Fibroblast of lung (primary cell): ENCODE results near the gene FAM174C. TPM values are rescaled to one million over a fixed set of nuclear protein-coding genes. Genes with fewer than 3 reads are reported as not detected.
A peak's percentile ranks its signal among the peaks of the same experiment; 100 is the strongest.
"Not testable (repeated sequence)": the region's sequence is repeated elsewhere in the genome, so short reads cannot be mapped to it uniquely, and the experiment has no call there.

ENCODE experiments used
- DNase-seq, 2 donors: peaks; one replicate each; pipeline versions ENCODE4 v3.0.0 to v3.0.0-alpha.2; 2010; ENCODE audit warnings: low read depth in 2 of 2
- H2AFZ ChIP-seq: 2 replicates; pipeline ENCODE4 v1.5.1; 2012; ENCODE audit warnings: low read length, control low read depth, inconsistent platforms
- H3K27ac ChIP-seq: 2 replicates; pipeline ENCODE4 v1.5.1; 2011; ENCODE audit warnings: low read length, control low read depth; ENCODE audit not compliant: insufficient read depth
- H3K27me3 ChIP-seq: 2 replicates; pipeline ENCODE4 v1.5.1; 2011; ENCODE audit warnings: mild to moderate bottlenecking, low read length; ENCODE audit not compliant: control insufficient read depth, insufficient read depth
- H3K36me3 ChIP-seq: 2 replicates; pipeline ENCODE4 v1.5.1; 2011; ENCODE audit warnings: low read length; ENCODE audit not compliant: control insufficient read depth, insufficient read depth
- H3K4me1 ChIP-seq: 2 replicates; pipeline ENCODE4 v1.5.1; 2011; ENCODE audit warnings: low read length; ENCODE audit not compliant: control insufficient read depth, insufficient read depth; ENCODE audit errors: extremely low read depth
- H3K4me2 ChIP-seq: 2 replicates; pipeline ENCODE4 v1.5.1; 2011; ENCODE audit warnings: low read length, control low read depth; ENCODE audit not compliant: insufficient read depth; ENCODE audit errors: extremely low read depth
- H3K4me3 ChIP-seq, 4 experiments: fragments of 200-600 bp in 1 of 4; sonication (generic) in 1 of 4; replicated peaks in 1 of 4; 2 replicates each; pipeline ENCODE4 v1.5.1; 2011 to 2016; ENCODE audit warnings: low read length in 4 of 4, low read depth in 3 of 4, mild to moderate bottlenecking in 3 of 4, control low read depth in 2 of 4, inconsistent platforms in 1 of 4, mixed read lengths in 1 of 4; ENCODE audit not compliant: insufficient read depth in 1 of 4; ENCODE audit errors: control extremely low read depth in 1 of 4
- H3K79me2 ChIP-seq: 2 replicates; pipeline ENCODE4 v1.5.1; 2012; ENCODE audit warnings: mild to moderate bottlenecking, low read length, inconsistent platforms; ENCODE audit not compliant: control insufficient read depth, insufficient read depth
- H3K9ac ChIP-seq: 2 replicates; pipeline ENCODE4 v1.5.1; 2011; ENCODE audit warnings: mild to moderate bottlenecking, low read length, control low read depth; ENCODE audit not compliant: insufficient read depth
- H3K9me3 ChIP-seq: 2 replicates; pipeline ENCODE4 v1.5.1; 2012; ENCODE audit warnings: low read depth, low read length; ENCODE audit not compliant: control insufficient read depth, insufficient read depth
- H4K20me1 ChIP-seq: 2 replicates; pipeline ENCODE4 v1.5.1; 2011; ENCODE audit warnings: low read length; ENCODE audit not compliant: control insufficient read depth, insufficient read depth; ENCODE audit errors: extremely low read depth
- EZH2 ChIP-seq: IDR thresholded peaks from 2 replicates; pipeline ENCODE4 v1.5.1; 2012; ENCODE audit warnings: low read length, control low read depth, mild to moderate bottlenecking; ENCODE audit errors: missing control alignments
- polyA plus RNA-seq, 2 donors: library from polyadenylated mRNA; depleted of rRNA in 1 of 2; stranded (reverse) in 1 of 2; unstranded in 1 of 2; fragments of >200 nt; gene quantifications; 2 replicates each; pipeline ENCODE4 v1.2.1, GENCODE V29; 2011 to 2012; ENCODE audit warnings: missing spikeins in 1 of 2
- total RNA-seq: library from RNA; depleted of rRNA; stranded (reverse); fragments of >200 nt; gene quantifications from 2 replicates; pipeline ENCODE4 v1.2.1, GENCODE V29; 2014
- TF ChIP-seq, protein P1 (sequence below), 2 donors: IDR thresholded peaks in 1 of 2; conservative IDR thresholded peaks in 1 of 2; 1 replicate in 1 of 2; 2 replicates in 1 of 2; pipeline ENCODE4 v1.5.1; 2011 to 2012; ENCODE audit warnings: low read length in 2 of 2, control low read depth in 1 of 2, inconsistent platforms in 1 of 2, low read depth in 1 of 2, mild to moderate bottlenecking in 1 of 2

The FAM174C gene
- total and polyA plus RNA-seq, 2 donors (not counting 1 experiment from before 2014, with no cell fraction given), result 16.1 to 22.5 TPM

DNA sequence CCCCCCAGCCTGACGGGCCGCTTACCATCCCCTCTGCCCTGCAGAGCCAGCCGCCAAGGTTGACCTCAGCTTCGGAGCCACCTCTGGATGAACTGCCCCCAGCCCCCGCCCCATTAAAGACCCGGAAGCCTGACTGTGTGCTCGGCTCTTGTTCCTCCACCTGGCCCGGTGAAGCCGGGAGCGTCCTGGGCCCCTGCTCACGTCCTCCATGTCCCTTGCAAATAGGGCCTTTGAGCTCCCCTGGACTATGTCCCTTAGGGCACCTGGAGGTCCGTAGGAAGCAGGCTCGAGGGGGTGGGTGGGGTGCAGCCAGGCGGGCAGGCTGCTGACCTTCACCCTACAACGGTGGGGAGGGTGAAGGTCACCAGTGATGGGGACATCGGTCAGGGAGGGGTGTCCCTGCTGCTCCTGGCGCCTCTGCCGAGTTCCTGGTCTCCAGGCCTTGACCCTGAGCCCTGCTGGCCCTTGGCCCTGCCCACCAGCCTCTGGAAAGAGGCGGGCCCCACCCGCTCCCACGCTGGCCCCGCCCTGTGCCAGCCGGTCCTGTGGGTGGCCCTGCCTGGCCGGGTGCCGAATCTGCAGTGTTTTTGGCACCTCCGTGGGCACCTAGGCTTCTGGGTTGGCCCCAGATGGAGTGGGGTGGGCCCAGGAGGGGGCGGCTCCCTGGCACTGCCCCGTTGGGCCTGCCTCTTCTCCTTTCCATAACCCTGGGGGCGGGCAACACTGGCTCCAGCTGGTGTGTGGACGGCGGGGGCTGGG lies 30.5 kb upstream of the FAM174C start:
- Histone ChIP-seq H3K36me3 (peaks cover 7% of the 10 kb centered on the region), H3K79me2 (peaks cover 29% of the 10 kb centered on the region), H3K4me2 (peak overlapping the region; percentile 58), H3K27ac (peak overlapping the region; percentile 67), H2AFZ (no peak overlapping the region), H3K4me1 (peaks cover 28% of the 10 kb centered on the region), H3K9ac (peak overlapping the region; percentile 50), H4K20me1 (no peaks in the 10 kb centered on the region), H3K4me3 (peak overlapping the region in 2 of 4 experiments; percentile 29 to 41), H3K27me3 (no peaks in the 10 kb centered on the region), H3K9me3 (no peaks in the 10 kb centered on the region)
- DNase-seq, result no peak
- TF ChIP-seq, protein P1, sequence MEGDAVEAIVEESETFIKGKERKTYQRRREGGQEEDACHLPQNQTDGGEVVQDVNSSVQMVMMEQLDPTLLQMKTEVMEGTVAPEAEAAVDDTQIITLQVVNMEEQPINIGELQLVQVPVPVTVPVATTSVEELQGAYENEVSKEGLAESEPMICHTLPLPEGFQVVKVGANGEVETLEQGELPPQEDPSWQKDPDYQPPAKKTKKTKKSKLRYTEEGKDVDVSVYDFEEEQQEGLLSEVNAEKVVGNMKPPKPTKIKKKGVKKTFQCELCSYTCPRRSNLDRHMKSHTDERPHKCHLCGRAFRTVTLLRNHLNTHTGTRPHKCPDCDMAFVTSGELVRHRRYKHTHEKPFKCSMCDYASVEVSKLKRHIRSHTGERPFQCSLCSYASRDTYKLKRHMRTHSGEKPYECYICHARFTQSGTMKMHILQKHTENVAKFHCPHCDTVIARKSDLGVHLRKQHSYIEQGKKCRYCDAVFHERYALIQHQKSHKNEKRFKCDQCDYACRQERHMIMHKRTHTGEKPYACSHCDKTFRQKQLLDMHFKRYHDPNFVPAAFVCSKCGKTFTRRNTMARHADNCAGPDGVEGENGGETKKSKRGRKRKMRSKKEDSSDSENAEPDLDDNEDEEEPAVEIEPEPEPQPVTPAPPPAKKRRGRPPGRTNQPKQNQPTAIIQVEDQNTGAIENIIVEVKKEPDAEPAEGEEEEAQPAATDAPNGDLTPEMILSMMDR (conservative IDR thresholded peaks at IDR 0.05 in 1 of 2, IDR thresholded peaks at IDR 0.05 in 1 of 2; ENCODE audit: low read depth in 1 of 2, low read length in 2 of 2), result no peak
- no peak for TF ChIP-seq EZH2

DNA sequence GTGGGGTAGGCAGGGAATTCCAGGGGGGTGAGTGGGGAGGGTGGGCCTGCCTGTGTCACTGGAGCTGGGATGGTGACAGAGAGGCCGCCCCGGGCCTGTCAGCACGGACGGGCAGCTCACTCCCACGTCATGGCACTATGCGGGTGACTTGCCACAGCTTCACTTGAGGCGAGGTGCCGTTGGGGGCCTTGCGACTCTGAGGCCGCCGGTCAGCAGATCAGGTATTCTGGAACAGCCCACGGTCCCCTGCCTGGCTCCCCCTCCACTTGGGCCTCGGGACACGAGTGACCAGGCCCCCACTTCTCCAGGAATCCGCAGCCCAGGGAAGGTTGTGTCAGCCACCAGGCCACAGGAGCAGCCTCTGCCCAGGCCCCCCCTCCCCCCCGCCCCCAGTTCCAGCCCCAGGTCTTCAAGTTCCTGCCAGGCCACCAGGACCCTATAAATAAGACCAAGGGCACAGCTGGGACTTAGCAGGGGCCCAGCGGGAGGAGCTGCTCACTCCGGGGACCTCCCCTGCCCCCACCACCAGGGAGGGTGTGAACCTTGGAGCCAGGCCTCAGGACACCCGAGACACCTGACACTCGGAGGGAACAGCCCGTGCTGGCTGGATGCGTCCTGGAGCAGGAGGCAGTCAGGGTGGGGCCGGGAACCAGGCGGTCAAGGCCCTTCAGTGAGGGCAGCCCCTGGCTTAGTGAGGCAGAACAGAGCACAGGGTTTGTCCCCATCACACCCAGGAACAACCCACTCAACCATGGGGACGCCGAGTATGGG lies 29.7 kb upstream of the FAM174C start:
- Histone ChIP-seq H2AFZ (no peak overlapping the region), H3K4me2 (no peak overlapping the region), H3K36me3 (peaks cover 7% of the 10 kb centered on the region), H3K79me2 (peaks cover 36% of the 10 kb centered on the region), H3K9ac (no peak overlapping the region), H4K20me1 (no peaks in the 10 kb centered on the region), H3K27ac (no peak overlapping the region), H3K4me1 (peaks cover 27% of the 10 kb centered on the region), H3K27me3 (no peaks in the 10 kb centered on the region), H3K9me3 (no peaks in the 10 kb centered on the region), H3K4me3 (no peak overlapping the region)
- DNase-seq, result no peak
- TF ChIP-seq, protein P1 (conservative IDR thresholded peaks at IDR 0.05 in 1 of 2, IDR thresholded peaks at IDR 0.05 in 1 of 2; ENCODE audit: low read depth in 1 of 2, low read length in 2 of 2), result no peak
- no peak for TF ChIP-seq EZH2

DNA sequence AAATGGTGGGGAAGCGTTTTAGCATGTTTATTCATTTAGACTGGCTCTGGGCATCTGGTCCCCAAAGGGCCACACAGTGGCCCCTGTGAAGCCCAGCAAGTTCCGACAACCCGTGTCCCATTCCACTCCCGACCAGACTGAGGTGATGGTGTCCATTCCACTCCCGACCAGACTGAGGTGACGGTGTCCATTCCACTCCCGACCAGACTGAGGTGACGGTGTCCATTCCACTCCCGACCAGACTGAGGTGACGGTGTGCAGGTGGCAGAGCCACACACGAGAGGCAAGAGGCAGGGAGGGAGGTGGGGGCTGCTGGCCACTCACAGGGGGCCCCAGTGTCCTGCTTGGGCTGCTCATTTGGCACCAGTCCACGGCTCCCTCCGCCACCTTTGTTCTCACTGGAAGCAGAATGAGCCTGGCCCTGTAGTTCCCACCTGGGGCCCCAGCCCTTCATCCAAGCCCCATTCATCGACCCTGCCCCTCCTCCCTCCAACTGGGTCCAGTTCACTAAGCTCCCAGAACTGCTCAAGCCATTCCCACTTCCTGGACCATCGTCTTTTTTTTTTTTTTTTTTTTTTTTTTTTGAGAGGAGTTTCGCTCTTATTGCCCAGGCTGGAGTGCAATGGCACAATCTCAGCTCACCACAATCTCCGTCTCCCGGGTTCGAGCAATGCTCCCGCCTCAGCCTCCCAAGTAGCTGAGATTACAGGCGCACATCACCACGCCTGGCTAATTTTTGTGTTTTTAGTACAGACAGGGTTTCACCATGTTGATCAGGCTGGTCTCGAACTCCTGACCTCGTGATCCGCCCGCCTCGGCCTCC lies 28.9 kb upstream of the FAM174C start:
- H3K36me3 ChIP-seq, result peaks cover 13% of the 10 kb centered on the region
- H3K27me3 ChIP-seq, H4K20me1 ChIP-seq, DNase-seq, H3K27ac ChIP-seq, H3K4me3 ChIP-seq, H3K9me3 ChIP-seq, H3K4me2 ChIP-seq, H3K9ac ChIP-seq, H2AFZ ChIP-seq: not testable (repeated sequence)
- H3K4me1 ChIP-seq, result peaks cover 24% of the 10 kb centered on the region
- H3K79me2 ChIP-seq, result peaks cover 44% of the 10 kb centered on the region
